HG03354 (cell line): ENCODE data around the gene MCUB.
"Not testable (repeated sequence)": the region's sequence is repeated elsewhere in the genome, so short reads cannot be mapped to it uniquely, and the experiment has no call there.

Experiments
- ATAC-seq: cut with Tn5 transposase; IDR thresholded peaks from one replicate; pipeline ENCODE4 v1.9.1; 2021; ENCODE audit warnings: mild to moderate bottlenecking; ENCODE audit not compliant: unreplicated experiment, poor library complexity, severe bottlenecking

Gene MCUB

DNA sequence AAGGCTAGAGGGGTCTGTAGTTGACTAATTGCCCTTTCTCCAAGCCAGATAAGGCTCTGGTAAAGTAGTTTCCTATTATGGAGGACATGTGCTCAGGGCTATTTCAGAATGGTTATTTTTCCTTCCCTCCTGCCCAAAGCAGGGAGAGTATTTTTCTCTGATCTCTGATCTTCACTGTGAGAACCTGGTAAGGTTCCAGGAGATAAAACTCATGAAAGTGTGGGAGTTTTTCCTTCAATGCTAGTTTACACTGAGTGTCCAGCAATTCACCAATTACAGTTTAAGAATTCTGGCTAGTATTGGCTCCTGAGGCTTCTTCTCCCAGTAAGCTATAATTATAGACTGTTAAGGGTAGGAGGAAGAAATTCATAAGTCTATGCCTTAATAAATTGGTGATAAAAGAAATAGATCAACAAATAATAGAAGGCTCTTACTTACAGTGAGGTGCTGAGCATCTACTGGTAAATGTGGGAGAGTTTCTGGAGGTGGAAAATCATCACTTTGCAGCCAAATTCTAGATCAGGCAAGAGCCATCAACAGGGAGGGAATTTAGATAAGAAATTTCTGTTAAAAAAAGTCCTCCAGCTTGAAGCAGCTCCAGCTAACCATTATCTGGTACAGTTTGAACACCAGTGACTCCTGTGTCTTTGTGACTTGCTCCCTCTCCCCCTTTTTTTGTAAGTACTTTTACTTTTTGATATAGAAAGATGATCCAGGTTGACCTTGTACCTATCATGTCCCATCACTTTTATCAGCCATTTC lies 112.3 kb downstream of the MCUB start:
- no peak for ATAC-seq

DNA sequence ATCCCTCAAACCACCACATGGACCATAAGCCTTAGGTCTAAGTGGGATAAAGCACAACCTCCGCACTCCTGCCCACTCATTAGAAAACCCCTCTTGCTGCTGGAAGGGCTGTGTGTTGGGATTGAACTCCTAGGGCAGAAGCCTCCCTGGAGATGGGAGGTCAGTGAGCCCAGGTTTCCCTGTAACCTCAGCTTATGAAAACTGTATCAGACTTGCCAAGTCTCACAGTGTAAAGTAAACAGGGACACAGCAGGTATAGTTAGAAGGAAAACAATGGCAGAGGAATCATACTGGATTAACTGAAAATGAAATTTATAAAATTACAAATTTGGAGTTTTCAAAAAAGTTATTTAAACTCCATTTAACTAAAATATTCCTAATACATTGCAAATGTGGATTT lies 113.3 kb downstream of the MCUB start:
- ATAC-seq: no peak

DNA sequence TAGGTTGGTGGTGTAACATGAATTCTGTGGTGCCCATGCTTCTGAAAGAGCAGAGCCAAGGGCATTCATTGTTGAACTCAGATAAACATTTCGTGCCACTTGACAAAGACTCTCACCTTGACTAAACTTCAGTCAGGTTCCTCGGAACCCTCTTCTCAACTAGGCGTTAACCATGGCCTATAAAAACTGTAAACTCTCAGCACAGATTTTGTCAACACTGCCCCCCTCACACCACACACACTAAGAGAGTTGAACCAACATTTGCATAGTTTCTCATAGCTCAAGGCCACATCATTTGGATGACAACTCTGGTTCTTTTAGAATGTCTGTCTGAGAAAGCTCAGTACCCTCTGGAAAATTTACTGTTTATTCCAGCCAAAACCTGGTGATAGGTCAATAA lies 115.1 kb downstream of the MCUB start:
- no peak for ATAC-seq

DNA sequence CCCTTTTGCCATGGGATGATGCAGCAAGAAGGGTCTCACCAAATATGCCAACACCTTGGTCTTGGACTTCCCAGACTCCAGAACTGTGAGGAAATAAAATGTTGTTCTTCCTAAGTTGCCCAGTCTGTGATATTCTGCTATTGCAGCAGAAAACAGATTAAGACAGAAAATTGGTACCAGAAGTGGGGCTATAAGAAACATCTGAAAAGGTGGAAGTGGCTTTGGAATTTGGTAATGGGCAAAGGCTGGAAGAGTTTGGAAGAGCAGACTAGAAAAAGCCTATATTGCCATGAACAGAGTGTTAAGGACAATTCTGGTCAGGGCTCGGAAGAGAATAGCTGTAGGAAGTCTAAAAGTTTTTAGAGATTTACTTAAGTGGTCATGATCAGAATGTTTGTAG lies 115.8 kb downstream of the MCUB start:
- ATAC-seq: no peak

DNA sequence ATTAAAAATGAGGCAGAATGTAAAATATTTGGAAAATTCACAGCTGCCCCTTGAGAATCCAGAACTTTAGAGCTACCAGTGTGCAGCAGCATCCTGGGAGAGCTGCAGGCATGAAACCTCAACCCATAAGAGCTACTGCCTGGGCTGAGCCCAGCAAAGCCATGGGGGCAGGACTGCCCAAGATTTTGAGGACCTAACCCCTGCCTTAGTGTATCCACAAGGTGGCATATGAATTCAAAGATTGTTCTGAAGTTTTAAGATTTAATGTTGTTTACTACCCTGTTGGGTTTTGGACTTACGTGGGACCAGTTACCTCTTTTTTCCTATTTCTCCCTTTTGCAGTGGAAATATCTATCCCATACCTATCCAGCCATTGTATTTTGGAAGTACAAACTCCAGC lies 116.8 kb downstream of the MCUB start:
- ATAC-seq: no peak

DNA sequence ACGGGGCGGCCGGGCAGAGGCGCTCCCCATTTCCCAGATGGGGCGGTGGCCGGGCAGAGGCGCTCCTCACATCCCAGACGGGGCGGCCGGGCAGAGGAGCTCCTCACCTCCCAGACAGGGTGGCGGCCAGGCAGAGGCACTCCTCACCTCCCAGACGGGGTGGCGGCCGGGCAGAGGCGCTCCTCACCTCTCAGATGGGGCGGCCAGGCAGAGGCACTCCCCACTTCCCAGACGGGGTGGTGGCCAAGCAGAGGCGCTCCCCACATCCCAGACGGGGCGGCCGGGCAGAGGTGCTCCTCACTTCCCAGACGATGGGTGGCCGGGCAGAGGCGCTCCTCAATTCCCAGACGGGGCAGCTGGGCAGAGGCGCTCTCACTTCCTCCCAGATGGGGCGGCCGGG lies 118.4 kb downstream of the MCUB start:
- ATAC-seq: not testable (repeated sequence)

DNA sequence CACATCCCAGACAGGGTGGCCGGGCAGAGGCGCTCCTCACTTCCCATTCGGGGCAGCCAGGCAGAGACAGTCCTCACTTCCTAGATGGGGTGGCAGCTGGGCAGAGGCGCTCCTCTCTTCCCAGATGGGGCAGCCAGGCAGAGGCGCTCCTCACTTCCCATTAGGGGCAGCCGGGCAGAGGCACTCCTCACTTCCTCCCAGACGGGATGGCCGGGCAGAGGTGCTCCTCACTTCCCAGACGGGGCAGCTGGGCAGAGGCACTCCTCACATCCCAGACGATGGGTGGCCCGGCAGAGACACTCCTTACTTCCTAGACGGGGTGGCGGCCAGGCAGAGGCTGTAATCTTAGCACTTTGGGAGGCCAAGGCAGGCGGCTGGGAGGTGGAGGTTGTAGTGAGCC lies 118.9 kb downstream of the MCUB start:
- not testable (repeated sequence) for ATAC-seq

DNA sequence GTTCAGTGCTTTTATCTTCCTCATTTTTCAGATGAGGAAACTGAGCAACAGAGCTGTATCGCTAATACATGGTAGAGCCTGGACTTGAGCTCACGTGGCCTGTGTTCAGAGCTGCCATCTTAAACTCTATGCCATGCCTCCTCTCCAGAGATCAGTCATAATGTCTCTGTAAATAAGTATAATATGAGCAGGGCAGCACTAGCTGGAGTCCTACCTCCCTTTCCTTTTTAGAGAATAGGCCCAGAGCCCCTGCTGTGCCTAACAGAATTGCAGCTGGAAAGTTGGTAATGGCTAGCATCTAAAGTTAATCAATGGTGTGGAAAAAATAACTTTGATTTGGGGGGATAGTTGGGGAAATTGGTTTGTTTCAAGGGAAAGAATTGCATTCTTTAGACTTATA lies 122.8 kb downstream of the MCUB start:
- ATAC-seq: no peak

DNA sequence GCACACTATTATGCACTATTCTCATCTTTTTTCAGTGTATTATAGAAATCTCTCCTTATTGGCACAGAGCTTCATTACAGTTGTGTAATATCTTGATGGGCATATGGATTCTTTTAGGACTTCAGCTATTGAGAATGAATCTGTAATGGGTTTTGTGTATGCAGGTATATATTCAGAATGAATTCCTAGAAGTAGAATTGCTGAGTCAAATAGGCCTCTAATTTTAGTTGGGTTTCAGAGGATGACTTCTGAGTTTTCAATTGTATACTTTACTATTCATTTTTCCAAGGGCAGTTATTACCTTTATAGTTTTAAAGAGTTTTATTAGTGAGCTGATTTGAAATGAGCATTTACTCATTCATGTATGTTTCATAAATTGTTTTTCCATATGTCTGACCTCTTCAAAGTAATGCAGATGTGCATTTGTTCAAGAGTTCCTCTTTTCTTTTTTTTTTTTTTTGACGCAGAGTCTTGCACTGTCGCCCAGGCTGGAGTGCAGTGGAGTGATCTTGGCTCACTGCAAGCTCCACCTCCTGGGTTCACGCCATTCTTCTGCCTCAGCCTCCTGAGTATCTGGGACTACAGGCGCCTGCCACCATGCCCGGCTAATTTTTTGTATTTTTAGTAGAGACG lies 123.7 kb downstream of the MCUB start:
- ATAC-seq: no peak

DNA sequence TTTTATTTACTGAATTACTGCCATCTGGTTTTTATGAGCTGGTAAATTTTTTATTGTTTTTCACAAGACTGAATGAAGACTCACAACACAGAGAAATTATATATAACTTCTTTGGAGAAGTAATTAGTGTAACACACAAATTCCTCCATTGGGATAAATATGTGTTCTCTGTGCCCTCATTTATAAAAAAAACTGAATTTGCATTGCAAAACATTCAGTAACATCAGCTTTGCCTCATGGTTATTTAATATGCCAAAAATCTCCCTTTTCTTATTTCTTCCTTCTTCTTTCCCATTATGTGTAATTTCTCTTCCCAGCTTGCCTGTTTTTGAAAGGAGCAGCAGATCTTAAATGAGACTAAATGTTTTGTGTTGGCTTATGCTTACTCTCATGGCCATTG lies 124.7 kb downstream of the MCUB start:
- no peak for ATAC-seq

DNA sequence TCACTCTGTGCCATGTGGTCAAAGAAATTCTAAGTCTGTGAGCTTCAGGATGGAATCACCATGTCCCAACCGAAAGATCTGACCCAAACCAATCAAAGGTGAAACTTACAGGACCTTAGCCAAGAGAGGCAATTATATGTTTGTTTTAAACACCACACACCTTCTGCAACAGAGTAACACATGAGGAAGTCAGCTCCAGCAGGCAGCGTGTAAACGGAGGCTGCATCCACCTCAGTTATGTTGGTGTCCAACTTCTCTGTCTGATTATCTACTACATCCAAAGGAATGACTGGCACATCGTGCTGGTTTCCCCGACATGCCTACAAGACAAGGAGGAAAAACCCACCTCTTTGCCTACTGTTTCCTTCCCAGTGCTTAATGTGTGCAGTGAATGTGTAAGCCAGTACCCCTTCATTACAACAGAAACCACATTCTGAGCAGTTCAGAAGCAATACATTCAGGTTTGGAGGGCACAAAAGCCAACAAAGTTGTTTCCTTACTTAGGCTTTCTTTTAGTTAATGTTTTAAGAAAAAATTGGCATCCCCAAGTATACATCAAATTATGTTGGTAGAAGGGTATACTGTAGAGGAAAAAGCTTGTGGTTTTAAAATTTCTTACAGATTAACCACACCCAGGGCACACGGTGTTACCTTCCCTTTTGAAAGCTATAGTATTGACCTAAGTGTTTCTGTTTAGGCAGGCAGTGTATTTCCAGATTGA lies 130.8 kb downstream of the MCUB start:
- ATAC-seq: peak; percentile 93

DNA sequence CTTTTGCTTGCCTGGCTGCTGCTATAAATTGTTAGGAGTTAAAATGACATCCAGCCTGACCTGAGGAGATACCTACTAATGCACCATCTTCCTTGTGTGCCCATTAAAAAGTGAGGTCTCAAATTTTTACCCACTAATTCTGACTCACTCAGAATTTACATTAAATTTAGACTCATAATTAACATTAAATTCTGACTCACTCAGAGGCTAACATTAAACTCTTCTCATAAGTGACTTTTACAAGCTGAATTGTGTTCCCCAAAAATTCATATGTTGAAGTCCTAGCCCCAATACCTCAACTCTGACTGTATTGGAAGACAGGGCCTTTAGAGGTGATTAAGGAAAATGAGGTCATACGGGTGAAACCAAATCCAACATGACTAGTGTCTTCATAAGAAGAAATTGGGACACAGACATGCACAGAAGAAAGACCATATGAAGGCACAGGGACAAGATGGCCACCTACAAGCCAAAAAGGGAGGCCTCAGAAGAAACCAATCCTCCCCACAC lies 131.4 kb downstream of the MCUB start:
- no peak for ATAC-seq

DNA sequence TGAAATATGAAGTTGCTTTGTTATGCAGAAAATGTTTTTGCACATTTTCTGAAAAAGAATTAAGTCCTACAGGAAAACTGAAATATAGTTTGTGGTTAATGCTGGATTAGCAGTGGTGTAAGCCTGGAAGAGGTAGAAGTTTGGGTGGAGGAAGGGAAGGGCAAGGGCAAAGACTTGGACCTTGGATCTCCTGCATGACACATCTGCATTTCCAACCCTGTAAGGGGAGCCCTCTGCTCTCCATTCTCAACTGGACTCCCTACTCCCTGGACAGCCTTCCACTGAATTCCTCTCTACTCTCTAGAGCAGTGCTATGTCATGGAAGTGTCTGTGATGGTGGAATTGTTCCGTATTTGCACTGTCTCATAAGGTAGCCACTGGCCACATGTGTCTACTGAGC lies 138.6 kb downstream of the MCUB start:
- ATAC-seq: no peak

DNA sequence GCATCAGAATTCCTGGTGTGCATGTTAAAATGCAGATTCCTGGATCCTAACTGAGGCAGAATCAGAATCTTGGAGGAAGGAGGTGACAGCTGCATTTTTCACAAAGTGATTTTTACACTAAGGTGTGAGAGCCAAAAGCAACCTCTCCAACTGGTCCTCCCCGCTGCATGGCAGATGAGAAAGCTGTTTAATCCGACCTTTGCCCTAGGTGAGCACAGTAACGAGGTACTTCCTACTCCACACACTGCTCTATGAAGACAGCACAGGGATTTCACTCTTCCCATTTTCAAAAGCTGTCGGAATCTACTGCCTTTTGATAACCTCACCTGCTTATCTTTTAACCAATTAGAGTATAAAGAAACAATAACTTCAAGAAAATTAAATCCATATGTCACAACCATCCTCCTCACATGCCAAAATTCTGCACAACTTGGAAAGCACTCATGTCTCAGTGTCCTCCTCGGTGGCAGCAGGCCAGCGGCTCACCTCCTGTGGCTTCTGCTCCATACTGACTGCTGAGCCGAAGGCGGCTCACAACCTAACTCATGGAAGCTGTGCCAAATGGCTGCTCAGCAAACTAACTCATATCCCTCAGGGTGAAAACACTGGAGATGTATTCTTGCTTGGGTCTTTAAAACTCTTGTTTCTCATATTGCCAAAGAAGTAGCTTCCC lies 139.6 kb downstream of the MCUB start:
- ATAC-seq: no peak

DNA sequence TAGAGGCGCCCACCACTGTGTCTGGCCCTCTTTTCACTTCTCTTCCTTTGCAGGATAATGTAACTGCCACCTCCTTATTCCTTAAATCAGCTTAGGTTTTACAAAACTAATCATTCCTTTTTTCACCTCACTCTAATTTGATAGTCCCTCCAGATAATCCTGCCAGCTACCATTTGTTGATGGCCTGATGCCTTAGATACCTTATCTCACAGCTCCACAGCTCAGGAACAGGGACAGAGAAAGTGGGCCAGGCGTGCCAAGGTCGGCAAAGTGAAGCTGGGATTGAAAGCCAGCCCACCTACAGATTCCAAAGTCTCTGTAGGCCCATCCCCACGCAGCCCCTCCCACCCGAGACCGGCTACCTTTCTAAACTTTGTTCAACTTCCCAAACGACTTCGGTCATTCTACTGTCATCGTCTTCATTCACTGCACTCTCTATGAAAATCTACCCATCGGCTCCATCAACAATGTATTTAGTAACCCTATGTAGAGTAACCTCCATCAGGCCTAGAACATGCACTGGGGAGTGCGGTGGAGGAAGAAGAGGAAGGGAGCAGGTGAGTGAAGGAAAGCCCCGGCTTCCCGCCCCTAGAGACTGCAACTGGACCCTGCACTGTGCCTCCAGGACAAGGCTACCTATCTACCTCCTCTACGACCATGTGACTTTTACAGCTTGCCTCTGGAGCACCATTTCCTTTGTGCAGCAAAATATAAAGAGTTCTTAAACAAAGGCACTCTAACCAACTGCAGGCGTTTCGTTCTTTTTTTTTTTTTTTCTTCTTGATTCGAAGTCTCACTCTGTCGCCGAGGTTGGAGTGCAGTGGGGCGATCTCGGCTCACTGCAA lies 141.7 kb downstream of the MCUB start:
- peak; percentile 8 for ATAC-seq

DNA sequence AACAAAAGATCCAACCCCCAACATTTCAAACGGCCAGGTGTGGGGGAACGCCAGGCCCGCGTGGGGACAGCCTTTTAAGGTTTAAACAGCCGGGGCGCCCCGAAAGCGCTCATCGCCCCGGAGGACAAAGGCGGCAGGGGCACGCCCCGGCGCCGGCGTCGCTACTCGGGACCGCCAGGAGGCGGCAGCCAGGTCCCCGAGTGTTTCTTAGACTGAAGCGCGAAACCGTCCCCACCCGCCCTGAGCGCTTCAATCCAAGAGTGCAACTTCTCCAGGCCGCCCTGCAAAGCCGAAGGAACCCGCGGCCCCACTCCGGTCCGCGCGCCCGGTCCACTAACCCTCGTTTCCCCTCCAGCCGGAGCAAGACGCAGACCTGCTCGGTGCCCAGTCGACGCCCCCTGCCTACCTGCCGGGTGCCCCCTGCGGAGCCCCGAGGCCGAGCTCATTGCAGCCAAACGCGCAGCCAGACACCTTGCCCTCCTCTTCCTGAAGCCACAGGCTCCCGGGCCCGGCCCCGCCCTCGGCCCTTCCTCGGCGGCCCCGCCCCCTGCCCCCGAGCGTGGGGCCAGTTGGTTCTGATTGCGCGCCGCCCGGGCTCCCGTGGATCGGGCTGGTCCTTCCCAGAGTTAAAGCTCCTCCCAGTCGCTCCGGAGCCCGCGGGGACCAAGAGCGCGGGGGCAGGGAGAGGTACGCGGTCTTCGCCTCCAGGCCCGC lies 143.1 kb downstream of the MCUB start, which contains the start of gene CASP6:
Gene CASP6 (minus strand): TSS at position 496 of the 714 bp plus-strand sequence. CDS start 50 bp downstream, at position 446.
- peak; percentile 88 for ATAC-seq

DNA sequence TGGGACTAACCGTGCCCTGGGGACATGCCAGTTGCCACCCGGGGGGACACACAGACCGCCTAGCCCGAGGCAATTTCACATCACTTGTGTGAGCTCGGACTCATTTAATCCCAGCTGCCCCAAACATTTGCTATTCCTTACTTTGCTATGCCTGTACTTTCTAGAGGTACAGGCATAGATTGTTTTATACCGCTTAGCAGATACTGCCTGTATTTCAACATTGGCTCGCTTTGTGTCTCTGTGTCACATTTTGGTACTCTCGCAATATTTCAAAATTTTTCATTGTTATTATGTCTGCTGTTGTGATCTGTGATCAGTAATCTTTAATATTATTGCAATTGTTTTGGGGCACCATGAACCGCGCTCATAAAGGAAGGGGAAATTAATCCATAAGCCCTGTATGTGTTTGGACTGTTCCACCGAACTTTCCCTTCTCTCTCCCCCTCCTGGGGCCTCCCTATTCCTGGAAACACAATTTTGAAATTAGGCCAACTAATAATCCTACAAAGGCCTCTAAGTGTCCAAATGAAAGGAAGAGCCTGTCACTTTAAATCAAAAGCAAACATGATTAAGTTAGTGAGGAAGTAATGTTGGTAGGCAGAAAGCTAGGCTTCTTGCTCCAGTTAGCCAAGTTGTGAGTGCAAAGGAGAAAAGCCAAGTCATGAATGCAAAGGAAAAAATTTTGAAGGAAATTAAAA lies 143.8 kb downstream of the MCUB start:
- no peak for ATAC-seq

DNA sequence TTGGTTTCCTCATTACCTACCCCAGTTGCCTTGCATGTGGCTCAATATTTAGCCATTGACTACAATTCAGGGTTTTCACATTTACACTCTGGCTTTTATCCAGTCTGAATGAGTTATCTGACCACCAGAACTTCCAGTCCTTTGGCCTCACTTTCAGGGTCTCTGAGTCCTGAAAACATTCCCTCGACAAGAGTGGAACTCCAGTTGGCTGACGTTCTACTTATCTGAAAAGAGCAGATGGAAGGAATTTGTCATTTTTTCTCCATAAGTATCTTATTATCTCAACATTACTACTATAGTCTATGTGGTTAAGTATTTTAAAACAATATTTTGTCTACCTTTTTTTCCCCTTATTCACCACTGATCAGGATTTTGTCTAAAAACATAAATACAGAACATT lies 148.4 kb downstream of the MCUB start:
- no peak for ATAC-seq
